Activated CD8-positive, alpha-beta memory T cell treated with anti-CD3 and anti-CD28 coated beads, Interleukin-2, amount 10 ng/mL, durations not matched to agents 7 days and 5 days (primary cell): Measurements from ENCODE around the gene DDX47. TPM values are rescaled to one million over a fixed set of nuclear protein-coding genes. Genes with fewer than 3 reads are reported as not detected.
A peak's percentile ranks its signal among the peaks of the same experiment; 100 is the strongest.

Experiments used
- ATAC-seq: fragments of 150-1000 bp; cut with Tn5 transposase; one replicate; pipeline ENCODE4 v1.10.0; 2021; ENCODE audit warnings: moderate library complexity
- CTCF ChIA-PET: fragments of 350-600 bp; sonication (Branson Sonifier 250); formaldehyde crosslinking; loops from one replicate; lab custom pipeline; 2021; ENCODE audit warnings: antibody characterized with exemption; lab: Charles Lee
- DNase-seq: peaks from one replicate; pipeline ENCODE4 v3.0.0-alpha.2; 2020
- H3K27ac Mint-ChIP-seq: one replicate; pipeline ENCODE4 v1.8.0; 2021; ENCODE audit warnings: mild to moderate bottlenecking, mixed read lengths
- H3K27me3 Mint-ChIP-seq: one replicate; pipeline ENCODE4 v1.8.0; 2021; ENCODE audit warnings: mixed read lengths
- H3K36me3 Mint-ChIP-seq: one replicate; pipeline ENCODE4 v1.8.0; 2021; ENCODE audit warnings: mild to moderate bottlenecking, mixed read lengths
- H3K4me1 Mint-ChIP-seq: one replicate; pipeline ENCODE4 v1.8.0; 2021; ENCODE audit warnings: mixed read lengths
- H3K4me3 Mint-ChIP-seq: one replicate; pipeline ENCODE4 v1.8.0; 2021; ENCODE audit warnings: mild to moderate bottlenecking, moderate library complexity, mixed read lengths
- H3K9me3 Mint-ChIP-seq: one replicate; pipeline ENCODE4 v1.8.0; 2022; ENCODE audit warnings: low read depth, mixed read lengths
- total RNA-seq, 2 experiments: library from RNA; stranded (reverse); gene quantifications; one replicate each; pipeline ENCODE4 v1.2.3, GENCODE V29; 2021

The DDX47 gene
- total RNA-seq, 2 experiments from 2014 or later = 56.0 to 68.0 TPM

GRCh38 chr12:12788131-12788530 is 25.0 kb upstream of the DDX47 start:
- no peaks in the 10 kb centered on the region for H3K36me3 Mint-ChIP-seq
- H3K4me1 Mint-ChIP-seq = peaks cover 42% of the 10 kb centered on the region
- no peak overlapping the region for H3K27ac Mint-ChIP-seq
- ATAC-seq = no peak
- no peak for DNase-seq
- CTCF ChIA-PET = interaction anchor here (0.6 to 4.6 kb wide), 16 partner anchors 11 to 425 kb away, joined by 3 to 55 read pairs (median 7); partner anchors contain the start of genes DDX47, FAM234B and GPRC5A
- peak overlapping the region; percentile 49 for H3K4me3 Mint-ChIP-seq
- H3K27me3 Mint-ChIP-seq = no peaks in the 10 kb centered on the region
- H3K9me3 Mint-ChIP-seq = no peaks in the 10 kb centered on the region

- H3K4me1 Mint-ChIP-seq = peaks cover 42% of the 10 kb centered on the region
- H3K9me3 Mint-ChIP-seq = no peaks in the 10 kb centered on the region
- DNase-seq = peak; percentile 71
- H3K27me3 Mint-ChIP-seq = no peaks in the 10 kb centered on the region
- CTCF ChIA-PET = interaction anchor here (0.6 to 4.6 kb wide), 23 partner anchors 10 to 424 kb away, joined by 3 to 55 read pairs (median 5); partner anchors contain the start of genes DDX47, FAM234B and GPRC5A
- H3K27ac Mint-ChIP-seq = peak overlapping the region; percentile 44
- no peaks in the 10 kb centered on the region for H3K36me3 Mint-ChIP-seq
- H3K4me3 Mint-ChIP-seq = peak overlapping the region; percentile 27
- peak; percentile 67 for ATAC-seq
These were observed 24.3 kb upstream of the DDX47 start for GRCh38 chr12:12788675-12789368.

GRCh38 chr12:12790956-12791355 is 22.2 kb upstream of the DDX47 start:
- Mint-ChIP-seq H3K9me3 (no peaks in the 10 kb centered on the region), H3K4me1 (peaks cover 24% of the 10 kb centered on the region), H3K27ac (no peak overlapping the region), H3K36me3 (no peaks in the 10 kb centered on the region), H3K4me3 (no peak overlapping the region), H3K27me3 (no peaks in the 10 kb centered on the region)
- no peak for DNase-seq
- CTCF ChIA-PET = interaction anchor here (2.3 kb wide), 1 partner anchor 54 kb away, joined by 10 read pairs; no protein-coding TSS in a partner anchor
- no peak for ATAC-seq

GRCh38 chr12:12791756-12792369 is 21.3 kb upstream of the DDX47 start:
- DNase-seq (no peak), ATAC-seq (no peak)
- Mint-ChIP-seq H3K36me3 (no peaks in the 10 kb centered on the region), H3K4me1 (peaks cover 19% of the 10 kb centered on the region), H3K4me3 (no peak overlapping the region), H3K27me3 (no peaks in the 10 kb centered on the region), H3K9me3 (no peaks in the 10 kb centered on the region), H3K27ac (no peak overlapping the region)
- CTCF ChIA-PET = interaction anchor here (1.3 to 3.0 kb wide), 3 partner anchors 12 to 21 kb away, joined by 3 to 16 read pairs (median 4); partner anchors contain the start of gene DDX47

- no peak for DNase-seq
- Mint-ChIP-seq H3K9me3 (no peaks in the 10 kb centered on the region), H3K4me3 (no peak overlapping the region), H3K27ac (no peak overlapping the region), H3K36me3 (no peaks in the 10 kb centered on the region), H3K27me3 (no peaks in the 10 kb centered on the region), H3K4me1 (peaks cover 17% of the 10 kb centered on the region)
- ATAC-seq = no peak
- CTCF ChIA-PET = interaction anchor here (1.3 to 3.0 kb wide), 3 partner anchors 11 to 21 kb away, joined by 3 to 16 read pairs (median 4); partner anchors contain the start of gene DDX47
These were observed 20.7 kb upstream of the DDX47 start for GRCh38 chr12:12792421-12792820.

GRCh38 chr12:12794686-12795085 is 18.5 kb upstream of the DDX47 start:
- Mint-ChIP-seq H3K4me3 (no peak overlapping the region), H3K9me3 (no peaks in the 10 kb centered on the region), H3K4me1 (peaks cover 5% of the 10 kb centered on the region), H3K27me3 (no peaks in the 10 kb centered on the region), H3K36me3 (no peaks in the 10 kb centered on the region), H3K27ac (no peak overlapping the region)
- no peak for DNase-seq
- no peak for ATAC-seq
- CTCF ChIA-PET = interaction anchor here (1.6 kb wide), 1 partner anchor 12 kb away, joined by 4 read pairs; no protein-coding TSS in a partner anchor

GRCh38 chr12:12796171-12796570 is 17.0 kb upstream of the DDX47 start:
- H3K27ac Mint-ChIP-seq = no peak overlapping the region
- H3K9me3 Mint-ChIP-seq = no peaks in the 10 kb centered on the region
- peaks cover 6% of the 10 kb centered on the region for H3K4me1 Mint-ChIP-seq
- H3K36me3 Mint-ChIP-seq = no peaks in the 10 kb centered on the region
- DNase-seq (no peak), ATAC-seq (no peak)
- H3K27me3 Mint-ChIP-seq = no peaks in the 10 kb centered on the region
- no peak overlapping the region for H3K4me3 Mint-ChIP-seq
- CTCF ChIA-PET = no interaction called here

GRCh38 chr12:12796928-12797793 is 16.0 kb upstream of the DDX47 start:
- H3K27ac Mint-ChIP-seq = no peak overlapping the region
- H3K4me1 Mint-ChIP-seq = peaks cover 11% of the 10 kb centered on the region
- ATAC-seq (no peak), DNase-seq (no peak)
- H3K9me3 Mint-ChIP-seq = no peaks in the 10 kb centered on the region
- no peak overlapping the region for H3K4me3 Mint-ChIP-seq
- no peaks in the 10 kb centered on the region for H3K36me3 Mint-ChIP-seq
- CTCF ChIA-PET = interaction anchor here (0.8 to 5.4 kb wide), 3 partner anchors 9 to 119 kb away, joined by 3 to 34 read pairs (median 3); no protein-coding TSS in a partner anchor
- no peaks in the 10 kb centered on the region for H3K27me3 Mint-ChIP-seq

- no peaks in the 10 kb centered on the region for H3K9me3 Mint-ChIP-seq
- no peak for ATAC-seq
- no peaks in the 10 kb centered on the region for H3K27me3 Mint-ChIP-seq
- CTCF ChIA-PET = interaction anchor here (1.2 to 5.4 kb wide), 4 partner anchors 10 to 119 kb away, joined by 3 to 34 read pairs (median 4); no protein-coding TSS in a partner anchor
- H3K4me3 Mint-ChIP-seq = no peak overlapping the region
- no peak overlapping the region for H3K27ac Mint-ChIP-seq
- DNase-seq = no peak
- no peaks in the 10 kb centered on the region for H3K36me3 Mint-ChIP-seq
- H3K4me1 Mint-ChIP-seq = peaks cover 15% of the 10 kb centered on the region
These were observed 15.4 kb upstream of the DDX47 start for GRCh38 chr12:12797794-12798152.

GRCh38 chr12:12798480-12798879 is 14.7 kb upstream of the DDX47 start:
- no peak overlapping the region for H3K27ac Mint-ChIP-seq
- CTCF ChIA-PET = interaction anchor here (1.2 to 5.4 kb wide), 4 partner anchors 10 to 118 kb away, joined by 3 to 34 read pairs (median 4); no protein-coding TSS in a partner anchor

GRCh38 chr12:12799163-12799920 is 13.8 kb upstream of the DDX47 start:
- Mint-ChIP-seq H3K27ac (no peak overlapping the region), H3K4me1 (peaks cover 28% of the 10 kb centered on the region), H3K27me3 (no peaks in the 10 kb centered on the region), H3K9me3 (no peaks in the 10 kb centered on the region), H3K4me3 (no peak overlapping the region), H3K36me3 (no peaks in the 10 kb centered on the region)
- no peak for DNase-seq
- CTCF ChIA-PET = interaction anchor here (1.2 to 5.4 kb wide), 3 partner anchors 9 to 63 kb away, joined by 3 to 34 read pairs (median 4); no protein-coding TSS in a partner anchor
- ATAC-seq = no peak

More at GRCh38 chr12:12798480-12798879, 14.7 kb upstream of the DDX47 start:
- no peaks in the 10 kb centered on the region for H3K9me3 Mint-ChIP-seq
- peaks cover 22% of the 10 kb centered on the region for H3K4me1 Mint-ChIP-seq
- DNase-seq (no peak), ATAC-seq (no peak)
- H3K36me3 Mint-ChIP-seq = no peaks in the 10 kb centered on the region
- H3K27me3 Mint-ChIP-seq = no peaks in the 10 kb centered on the region
- H3K4me3 Mint-ChIP-seq = no peak overlapping the region
